Gastrocnemius medialis (tissue), 4 donors: ENCODE measurements around the gene KRTAP10-2. TPM values are rescaled to one million over a fixed set of nuclear protein-coding genes. Genes with fewer than 3 reads are reported as not detected.
"Not testable (repeated sequence)": the region's sequence is repeated elsewhere in the genome, so short reads cannot be mapped to it uniquely, and the experiment has no call there.

Experiments
- ATAC-seq, 2 donors: fragments of 150-250 bp; one replicate each; pipeline ENCODE4 v1.9.1; 2016
- DNase-seq, 2 donors: peaks; one replicate each; pipeline ENCODE4 v3.0.0-alpha.2; 2019
- H3K27ac ChIP-seq, 4 donors: fragments of 200-600 bp; sonication (generic); 1 replicate in 1 of 4; 2 replicates in 3 of 4; pipeline ENCODE4 v1.5.1; 2016 to 2018; ENCODE audit warnings: mild to moderate bottlenecking in 2 of 4, moderate library complexity in 1 of 4
- H3K27me3 ChIP-seq, 3 donors: fragments of 200-600 bp; sonication (generic) in 2 of 3; 1 replicate in 1 of 3; 2 replicates in 2 of 3; pipeline versions ENCODE4 v1.5.1 to v1.6.0; 2016 to 2019; ENCODE audit warnings: mild to moderate bottlenecking in 1 of 3, moderate library complexity in 1 of 3
- H3K36me3 ChIP-seq, 2 donors: fragments of 200-600 bp; sonication (generic) in 1 of 2; one replicate each; pipeline ENCODE4 v1.5.1; 2017 to 2018
- H3K4me1 ChIP-seq, 2 donors: fragments of 200-600 bp; sonication (generic) in 1 of 2; one replicate each; pipeline ENCODE4 v1.5.1; 2016 to 2017; ENCODE audit warnings: mild to moderate bottlenecking in 2 of 2
- H3K4me3 ChIP-seq, 4 donors: fragments of 200-600 bp; sonication (generic) in 3 of 4; 1 replicate in 1 of 4; 2 replicates in 3 of 4; pipeline ENCODE4 v1.5.1; 2016 to 2019; ENCODE audit warnings: mild to moderate bottlenecking in 2 of 4
- H3K9me3 ChIP-seq, 3 donors: fragments of 200-600 bp; sonication (generic) in 2 of 3; 1 replicate in 1 of 3; 2 replicates in 2 of 3; pipeline ENCODE4 v1.5.1; 2016 to 2019
- CTCF ChIP-seq, 5 experiments: fragments of 450-650 bp in 3 of 5; fragments of 200-600 bp in 2 of 5; sonication (generic) in 2 of 5; IDR thresholded peaks in 4 of 5; conservative IDR thresholded peaks in 1 of 5; 1 replicate in 4 of 5; 2 replicates in 1 of 5; pipeline ENCODE4 v1.5.1; 2016 to 2019; ENCODE audit warnings: antibody characterized with exemption in 5 of 5, mild to moderate bottlenecking in 3 of 5, moderate library complexity in 3 of 5
- POLR2A ChIP-seq, 2 donors: fragments of 450-650 bp; IDR thresholded peaks; one replicate each; pipeline ENCODE4 v1.6.1; 2017; ENCODE audit warnings: antibody characterized with exemption in 2 of 2, mild to moderate bottlenecking in 2 of 2, moderate library complexity in 2 of 2
- in situ Hi-C, 4 donors: fragments of 200-750 bp; cut with MboI; loops; one replicate each; pipeline versions ENCODE4 v1.15.0 to v1.8.0; 2017; ENCODE audit warnings: low sequenced_read_pairs in 4 of 4
- intact Hi-C: fragments of 100-400 bp; cut with DNase I; formaldehyde crosslinking; loops from one replicate; pipeline ENCODE4 v1.15.1; 2023; ENCODE audit warnings: low total_unique reads
- total RNA-seq, 4 donors: library from RNA; depleted of rRNA; stranded (reverse); fragments of >200 nt; gene quantifications; one replicate each; pipeline versions ENCODE4 v1.1.0 to v1.2.3, GENCODE V29; 2016

Gene KRTAP10-2
- total RNA-seq, 4 donors from 2014 or later = not detected

GRCh38 chr21:44503901-44504399 is 47.4 kb downstream of the KRTAP10-2 start:
- Histone ChIP-seq H3K4me1 (no peaks in the 10 kb centered on the region), H3K36me3 (no peaks in the 10 kb centered on the region), H3K4me3 (no peak overlapping the region), H3K9me3 (no peaks in the 10 kb centered on the region), H3K27me3 (peaks cover 23 to 32% (median 25%) of the 10 kb centered on the region in 3 donors), H3K27ac (no peak overlapping the region)
- TF ChIP-seq CTCF (IDR thresholded peaks at IDR 0.05 in 4 of 5, conservative IDR thresholded peaks at IDR 0.05 in 1 of 5) (no peak), POLR2A (IDR thresholded peaks at IDR 0.05) (no peak)
- DNase-seq (no peak), ATAC-seq (no peak)
- in situ Hi-C loops (loop anchor here in 1 of 4 donors (25.0 kb wide), 1 partner anchor 283 kb away; no protein-coding TSS in a partner anchor), intact Hi-C loops (loop anchor here (10.0 kb wide), 1 partner anchor 431 kb away; no protein-coding TSS in a partner anchor)

GRCh38 chr21:44503006-44503889 is 48.1 kb downstream of the KRTAP10-2 start:
- DNase-seq, H3K4me3 ChIP-seq, H3K9me3 ChIP-seq, H3K36me3 ChIP-seq, ATAC-seq, H3K4me1 ChIP-seq, H3K27ac ChIP-seq: not testable (repeated sequence)
- intact Hi-C loops (loop anchor here (10.0 kb wide), 1 partner anchor 432 kb away; no protein-coding TSS in a partner anchor), in situ Hi-C loops (loop anchor here in 1 of 4 donors (25.0 kb wide), 1 partner anchor 284 kb away; no protein-coding TSS in a partner anchor)
- H3K27me3 ChIP-seq = peaks cover 18 to 28% (median 23%) of the 10 kb centered on the region in 3 donors

DNA sequence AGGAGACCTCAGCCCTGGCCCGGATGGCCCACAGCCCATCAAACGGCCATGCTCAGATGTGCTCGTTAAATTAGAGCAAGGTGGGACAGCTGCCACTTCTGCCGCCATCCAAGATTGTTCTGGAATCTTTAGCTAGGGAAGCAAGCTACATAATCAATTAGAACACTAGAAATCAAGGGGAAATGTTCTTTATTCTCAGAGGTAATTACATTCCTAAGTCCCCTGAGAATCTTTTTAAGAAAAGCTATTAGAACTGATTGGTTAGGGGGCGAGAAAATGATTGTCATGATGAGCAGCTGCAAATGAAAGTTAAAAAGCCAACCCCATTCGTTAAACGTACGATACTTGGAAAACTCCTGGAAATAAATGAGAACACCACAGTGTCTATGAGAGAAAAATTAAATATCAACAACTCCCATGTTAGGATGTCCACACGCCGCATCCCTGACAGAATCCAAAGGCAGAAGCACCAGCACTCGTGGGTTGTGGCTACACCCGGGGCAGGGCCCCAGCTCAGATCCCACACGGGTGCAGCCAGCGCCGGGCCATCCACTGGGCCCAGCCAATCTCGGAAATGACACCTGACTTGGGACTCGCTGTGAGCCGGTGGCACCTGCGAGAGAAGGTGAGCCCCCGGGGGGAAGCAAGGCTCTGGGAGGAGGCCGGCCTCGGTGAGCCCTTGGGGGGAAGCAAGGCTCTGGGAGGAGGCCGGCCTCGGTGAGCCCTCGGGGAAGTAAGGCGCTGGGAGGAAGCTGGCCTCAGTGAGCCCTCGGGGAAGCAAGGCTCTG is 48.9 kb downstream of the KRTAP10-2 start:
- in situ Hi-C loops (loop anchor here in 1 of 4 donors (25.0 kb wide), 1 partner anchor 285 kb away; no protein-coding TSS in a partner anchor), intact Hi-C loops (loop anchor here (10.0 kb wide), 1 partner anchor 432 kb away; no protein-coding TSS in a partner anchor)
- TF ChIP-seq CTCF (IDR thresholded peaks at IDR 0.05 in 4 of 5, conservative IDR thresholded peaks at IDR 0.05 in 1 of 5) = no peak
- TF ChIP-seq POLR2A (IDR thresholded peaks at IDR 0.05) = no peak
- Histone ChIP-seq H3K27ac (no peak overlapping the region), H3K4me3 (no peak overlapping the region), H3K9me3 (no peaks in the 10 kb centered on the region), H3K36me3 (no peaks in the 10 kb centered on the region), H3K4me1 (no peaks in the 10 kb centered on the region), H3K27me3 (peaks cover 15 to 19% (median 16%) of the 10 kb centered on the region in 3 donors)
- ATAC-seq (no peak), DNase-seq (no peak)

Other genes starting within 250 kb of the KRTAP10-2 start
- 10 to 100 TPM; 10.6 to 23.0 (median 20.0) TPM for gene CFAP410, start 212.1 kb downstream of the KRTAP10-2 start, total RNA-seq
- gene TRPM2, start 197.9 kb downstream of the KRTAP10-2 start, total RNA-seq = under 1 TPM; 0.15 to 0.52 (median 0.44) TPM
- gene LRRC3, start 96.0 kb downstream of the KRTAP10-2 start, total RNA-seq = under 1 TPM; 0.36 to 0.70 (median 0.55) TPM
- not detected for gene KRTAP10-1, start 11.3 kb downstream of the KRTAP10-2 start, total RNA-seq
- gene KRTAP10-3, start 7.3 kb upstream of the KRTAP10-2 start, total RNA-seq = not detected
- not detected for gene KRTAP10-4, start 22.2 kb upstream of the KRTAP10-2 start, total RNA-seq
- gene KRTAP10-5, start 29.1 kb upstream of the KRTAP10-2 start, total RNA-seq = not detected
- gene KRTAP10-6, start 41.0 kb upstream of the KRTAP10-2 start, total RNA-seq = not detected
- gene KRTAP10-7, start 49.1 kb upstream of the KRTAP10-2 start, total RNA-seq = not detected
- not detected for gene KRTAP10-8, start 60.6 kb upstream of the KRTAP10-2 start, total RNA-seq
- not detected for gene KRTAP10-9, start 75.6 kb upstream of the KRTAP10-2 start, total RNA-seq
- not detected for gene KRTAP10-10, start 85.9 kb upstream of the KRTAP10-2 start, total RNA-seq
- not detected for gene KRTAP10-11, start 94.9 kb upstream of the KRTAP10-2 start, total RNA-seq
- not detected for gene KRTAP12-4, start 103.2 kb upstream of the KRTAP10-2 start, total RNA-seq
- not detected for gene KRTAP12-3, start 106.4 kb upstream of the KRTAP10-2 start, total RNA-seq
- gene KRTAP12-2, start 115.4 kb upstream of the KRTAP10-2 start, total RNA-seq = not detected
- gene KRTAP12-1, start 130.7 kb upstream of the KRTAP10-2 start, total RNA-seq = not detected
- gene KRTAP10-12, start 145.7 kb upstream of the KRTAP10-2 start, total RNA-seq = not detected
- not detected for gene TSPEAR, start 160.1 kb upstream of the KRTAP10-2 start, total RNA-seq